Left kidney (tissue), 2 donors: ENCODE data around the gene SLC46A3. TPM values are rescaled to one million over a fixed set of nuclear protein-coding genes. Genes with fewer than 3 reads are reported as not detected.

Experiments used
- DNase-seq: peaks from one replicate; pipeline ENCODE4 v3.0.0-alpha.2; 2013
- polyA plus RNA-seq: library from polyadenylated mRNA; unstranded; fragments of 120-200 nt; gene quantifications from one replicate; pipeline ENCODE4 v1.2.1, GENCODE V29; 2013; ENCODE audit not compliant: insufficient read length

SLC46A3 gene
- polyA plus RNA-seq, 1 donor = 2.0 TPM

GRCh38 chr13:28680541-28680940 is 38.2 kb downstream of the SLC46A3 start:
- DNase-seq = no peak

GRCh38 chr13:28679628-28680027 is 39.1 kb downstream of the SLC46A3 start:
- DNase-seq = no peak

GRCh38 chr13:28678809-28679208 is 40.0 kb downstream of the SLC46A3 start:
- DNase-seq = no peak

GRCh38 chr13:28671126-28671792 is 47.5 kb downstream of the SLC46A3 start:
- DNase-seq = no peak

- DNase-seq = no peak
These were observed 51.8 kb downstream of the SLC46A3 start for GRCh38 chr13:28666897-28667488.

GRCh38 chr13:28659621-28659970 is 59.2 kb downstream of the SLC46A3 start:
- no peak for DNase-seq

GRCh38 chr13:28658796-28659620 is 59.8 kb downstream of the SLC46A3 start, which contains the start of gene POMP:
Gene POMP (plus strand): TSS chr13:28659130. CDS start chr13:28659185, 55 bp downstream.
- DNase-seq = peak; percentile 88

- DNase-seq = no peak
These were observed 60.3 kb downstream of the SLC46A3 start for GRCh38 chr13:28658539-28658795.

- DNase-seq = peak; percentile 19
These were observed 60.8 kb downstream of the SLC46A3 start for GRCh38 chr13:28657784-28658538.

GRCh38 chr13:28655561-28655960 is 63.2 kb downstream of the SLC46A3 start:
- DNase-seq = no peak

- no peak for DNase-seq
These were observed 64.5 kb downstream of the SLC46A3 start for GRCh38 chr13:28654276-28654675.

GRCh38 chr13:28653111-28653510 is 65.7 kb downstream of the SLC46A3 start:
- no peak for DNase-seq

- no peak for DNase-seq
These were observed 66.9 kb downstream of the SLC46A3 start for GRCh38 chr13:28651810-28652401.

GRCh38 chr13:28650284-28650683 is 68.5 kb downstream of the SLC46A3 start:
- no peak for DNase-seq

Other genes with a start within 250 kb of the SLC46A3 start
- 33.8 TPM for gene FLT1, start 223.8 kb downstream of the SLC46A3 start, polyA plus RNA-seq
- gene POMP, start 59.8 kb downstream of the SLC46A3 start, polyA plus RNA-seq = 91.5 TPM
- gene MTUS2, start 101.4 kb upstream of the SLC46A3 start, polyA plus RNA-seq = 0.52 TPM